Prostate gland (tissue), 2 donors: ENCODE data around the gene LNPK.

ENCODE experiments used
- CTCF ChIP-seq, 4 experiments: fragments of 200-600 bp in 2 of 4; fragments of 450-650 bp in 2 of 4; sonication (generic) in 2 of 4; IDR thresholded peaks; 1 replicate in 3 of 4; 2 replicates in 1 of 4; pipeline ENCODE4 v1.5.1; 2016 to 2019; ENCODE audit warnings: antibody characterized with exemption in 4 of 4, mild to moderate bottlenecking in 2 of 4, moderate library complexity in 2 of 4
- POLR2A ChIP-seq: fragments of 450-650 bp; IDR thresholded peaks from one replicate; pipeline ENCODE4 v1.6.1; 2016; ENCODE audit warnings: antibody characterized with exemption, mild to moderate bottlenecking
- POLR2AphosphoS5 ChIP-seq: sonication (generic); formaldehyde crosslinking; IDR thresholded peaks from one replicate; pipeline ENCODE4 v1.6.1; 2017; ENCODE audit warnings: antibody characterized with exemption

- no peak for TF ChIP-seq CTCF (IDR thresholded peaks at IDR 0.05)
- no peak for TF ChIP-seq POLR2A
- no peak for TF ChIP-seq POLR2AphosphoS5
Measured at GRCh38 chr2:175976391-175977157, 25.5 kb downstream of the LNPK start.
